Stimulated activated naive CD4-positive, alpha-beta T cell (primary cell): ENCODE data around the gene BRI3.

ENCODE experiments used
- DNase-seq, 6 experiments: peaks; one replicate each; lab custom pipeline; 2025; lab: John Stamatoyannopoulos, UW

Gene BRI3

DNA sequence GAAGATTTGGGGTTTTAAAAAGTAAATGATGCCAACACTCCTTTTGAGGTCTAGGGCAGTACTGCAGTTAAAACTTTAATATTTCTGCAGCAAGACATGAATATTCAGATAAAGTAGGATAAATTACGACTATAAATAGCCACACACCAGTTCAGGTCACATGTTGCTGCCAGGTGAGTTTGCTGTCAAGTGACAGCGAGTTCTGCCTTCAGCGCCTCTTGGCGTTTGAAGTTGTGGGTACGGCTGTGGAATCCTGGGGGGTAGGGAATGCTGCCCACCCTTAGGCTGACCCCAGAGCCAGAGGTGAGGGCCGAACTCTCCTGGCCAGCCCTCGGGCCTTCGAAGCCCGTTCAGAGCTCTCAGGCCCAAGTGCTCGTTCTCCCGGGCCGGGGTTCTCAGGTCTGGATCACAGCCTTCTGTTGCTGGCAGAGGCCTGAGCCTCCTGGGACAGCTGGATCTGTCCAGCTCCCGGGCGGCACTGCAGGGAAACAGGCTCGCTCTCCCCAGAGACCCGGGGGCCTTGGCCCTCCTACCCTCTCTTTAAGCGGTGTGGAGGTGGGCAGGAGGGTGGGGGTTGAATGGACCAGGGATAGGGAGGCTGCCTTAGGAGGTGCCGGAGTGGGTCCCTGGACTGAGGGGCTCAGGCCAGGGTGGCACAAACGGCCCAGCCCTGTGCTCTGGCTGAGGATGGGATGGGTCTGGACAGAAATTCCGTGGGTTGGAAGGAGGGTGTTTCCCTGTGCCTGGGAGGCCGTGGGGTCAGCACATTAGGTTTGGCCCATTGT lies 5.4 kb downstream of the BRI3 start:
- DNase-seq, result no peak

GRCh38 chr7:98287486-98287959 lies 6.0 kb downstream of the BRI3 start:
- no peak for DNase-seq

DNA sequence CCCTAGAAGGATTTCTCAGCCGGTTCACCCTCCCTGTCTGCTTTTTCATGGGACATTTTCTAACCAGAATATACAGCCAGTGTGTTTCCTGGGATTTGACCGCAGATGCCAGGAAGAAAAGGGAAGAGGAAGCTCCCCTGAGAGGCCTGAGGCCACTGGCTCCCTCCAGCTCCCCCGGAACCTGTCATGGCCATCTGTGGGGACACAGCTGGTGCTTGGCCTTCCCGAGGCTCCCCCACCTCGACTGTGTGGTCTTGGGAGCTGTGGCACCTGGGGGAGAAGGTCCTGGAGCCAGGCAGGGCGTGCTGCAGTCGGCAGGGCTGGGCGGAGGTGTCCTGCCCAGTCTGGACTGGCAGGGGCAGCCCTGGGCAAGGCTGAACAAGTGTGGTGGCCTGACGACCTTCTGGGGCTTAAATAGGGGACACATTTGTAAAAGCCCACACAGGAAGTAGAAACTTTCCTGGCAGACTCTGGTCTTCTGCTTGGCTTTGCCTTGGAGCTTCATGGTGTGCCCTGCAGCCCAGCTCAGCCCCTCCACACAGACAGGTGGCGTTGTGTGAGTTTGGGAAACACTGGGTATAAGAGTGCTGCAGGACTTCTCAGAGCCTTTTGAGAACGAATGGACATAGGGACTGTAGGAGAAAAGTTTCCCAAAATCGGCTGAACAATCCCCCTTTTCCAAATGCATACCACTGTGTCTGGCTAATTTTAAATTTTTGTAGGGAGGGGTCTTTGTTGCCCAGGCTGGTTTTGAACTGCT lies 6.8 kb downstream of the BRI3 start:
- DNase-seq, result no peak

- DNase-seq, result no peak
Measured at GRCh38 chr7:98289333-98289875, 7.9 kb downstream of the BRI3 start.

DNA sequence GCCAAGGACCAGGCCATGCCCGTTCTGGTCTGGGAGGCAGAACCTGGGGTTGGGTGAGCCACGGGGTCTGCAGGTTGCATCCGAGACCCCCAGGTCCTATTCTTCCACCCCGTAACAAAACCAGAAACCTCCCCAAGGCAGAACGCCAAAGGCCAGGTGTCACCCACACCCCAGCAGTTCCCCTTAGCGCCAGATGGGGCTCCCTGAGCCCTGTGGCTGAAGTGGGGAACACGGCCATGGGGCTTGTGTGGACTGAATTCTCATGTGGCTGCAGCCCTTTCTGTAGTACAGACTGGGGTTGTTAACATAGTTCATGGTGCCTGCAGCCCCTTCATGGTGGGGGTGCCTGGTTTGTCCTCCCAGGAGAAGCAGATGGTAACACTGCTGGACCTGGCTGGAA lies 10.2 kb downstream of the BRI3 start:
- DNase-seq, result no peak

GRCh38 chr7:98293265-98293664 lies 11.8 kb downstream of the BRI3 start:
- no peak for DNase-seq

DNA sequence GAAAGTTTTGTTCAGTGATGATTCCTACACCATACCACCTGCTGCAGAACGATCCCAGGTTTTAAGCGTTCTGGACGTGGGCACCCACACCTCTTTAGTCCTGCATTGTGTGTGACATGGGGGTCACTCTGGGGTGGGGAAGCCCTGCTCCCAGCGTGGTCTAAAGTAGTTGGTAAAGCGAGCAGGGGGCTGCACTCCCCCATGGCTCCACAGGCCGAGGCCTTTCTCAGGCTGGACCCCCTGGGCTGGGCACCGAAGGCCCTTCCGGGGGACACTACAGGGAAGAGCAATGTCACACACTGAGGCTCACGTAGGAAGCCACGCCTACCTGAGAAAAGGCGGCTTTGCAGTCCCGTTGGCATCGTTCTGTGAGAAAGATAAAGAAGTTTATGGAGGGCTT lies 12.3 kb downstream of the BRI3 start:
- DNase-seq, result no peak

GRCh38 chr7:98294326-98294725 lies 12.8 kb downstream of the BRI3 start:
- no peak for DNase-seq

DNA sequence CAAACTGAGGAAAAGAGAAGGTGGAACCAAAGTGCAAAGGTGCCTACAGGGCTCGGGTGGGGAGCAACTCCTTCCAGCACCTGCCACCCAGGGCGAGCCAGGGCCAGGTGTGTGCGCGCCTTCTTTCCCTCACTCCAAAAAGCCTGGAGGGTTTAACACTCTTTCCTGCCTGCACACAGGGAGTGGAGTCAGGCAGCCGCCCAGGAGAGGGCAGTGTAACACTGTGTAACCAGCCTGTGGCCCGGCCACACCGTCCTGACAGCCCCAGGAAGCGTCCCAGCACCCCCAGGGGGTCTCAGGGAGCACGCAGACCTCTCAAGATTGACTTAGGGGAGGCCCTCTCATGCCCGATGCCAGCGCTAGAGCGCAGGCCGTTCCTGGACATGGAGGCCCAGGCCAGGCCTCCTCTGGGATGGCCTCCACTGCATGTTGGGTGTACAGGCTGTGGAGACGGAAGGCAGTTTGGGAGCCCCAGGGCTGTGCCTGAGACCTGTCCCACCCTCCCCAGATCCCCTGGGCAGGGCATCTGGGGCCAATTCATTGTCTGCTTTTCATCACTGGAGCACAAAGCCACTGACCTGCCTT lies 13.4 kb downstream of the BRI3 start:
- peak in 1 of 6 experiments; percentile 28 for DNase-seq

DNA sequence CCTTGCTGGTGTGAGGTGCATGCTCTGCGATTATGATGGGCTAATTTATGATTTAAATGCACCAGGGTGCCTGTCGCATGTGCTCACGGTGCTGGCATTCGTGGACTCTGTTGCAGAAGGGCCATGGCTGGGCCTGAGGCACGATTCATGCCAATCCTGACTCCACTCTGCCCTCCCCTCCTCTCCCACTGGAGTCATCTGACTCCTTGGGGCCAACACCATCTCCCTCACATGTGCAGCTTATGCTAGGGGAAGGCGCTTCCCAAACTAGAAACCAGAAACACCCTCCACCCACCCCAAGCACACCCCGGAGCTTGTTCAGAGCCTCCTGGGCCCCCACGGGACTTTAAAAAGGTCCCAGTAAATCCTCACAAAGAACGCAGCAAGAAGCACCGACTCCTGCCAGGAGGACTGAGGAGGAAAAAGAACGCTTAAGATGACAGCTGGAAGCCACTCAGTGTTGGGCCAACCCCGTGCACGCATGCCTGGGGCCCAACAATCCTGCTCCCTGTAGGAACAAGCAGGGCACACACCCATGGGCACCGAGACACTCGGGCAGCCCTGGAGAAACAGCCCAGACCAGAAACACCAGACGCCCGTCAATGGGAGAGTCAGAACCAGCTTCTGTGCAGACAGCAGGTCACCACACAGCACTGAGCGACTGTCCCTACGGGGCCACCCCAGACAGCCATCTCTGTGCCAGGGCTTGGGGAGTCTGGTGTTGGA lies 14.1 kb downstream of the BRI3 start:
- DNase-seq, result no peak

DNA sequence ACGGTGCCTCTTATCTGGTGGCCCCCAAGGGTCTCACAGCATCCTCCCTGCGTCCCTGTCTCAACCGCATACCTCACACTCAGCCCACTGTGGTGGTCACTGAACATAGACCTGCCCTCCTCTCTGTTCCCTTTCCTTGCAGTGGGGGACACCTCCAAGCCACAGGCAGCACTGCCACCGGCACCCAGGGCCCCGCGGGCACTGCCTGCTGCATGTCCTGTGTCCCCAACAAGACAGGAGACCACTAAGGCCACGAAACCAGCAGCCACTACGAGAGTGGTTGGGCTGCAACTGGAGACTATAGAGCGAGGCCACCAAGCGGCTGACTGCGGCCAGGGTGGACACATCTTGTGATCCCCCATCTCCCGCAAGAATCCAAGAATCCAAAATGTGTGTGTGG lies 15.3 kb downstream of the BRI3 start:
- DNase-seq, result no peak

DNA sequence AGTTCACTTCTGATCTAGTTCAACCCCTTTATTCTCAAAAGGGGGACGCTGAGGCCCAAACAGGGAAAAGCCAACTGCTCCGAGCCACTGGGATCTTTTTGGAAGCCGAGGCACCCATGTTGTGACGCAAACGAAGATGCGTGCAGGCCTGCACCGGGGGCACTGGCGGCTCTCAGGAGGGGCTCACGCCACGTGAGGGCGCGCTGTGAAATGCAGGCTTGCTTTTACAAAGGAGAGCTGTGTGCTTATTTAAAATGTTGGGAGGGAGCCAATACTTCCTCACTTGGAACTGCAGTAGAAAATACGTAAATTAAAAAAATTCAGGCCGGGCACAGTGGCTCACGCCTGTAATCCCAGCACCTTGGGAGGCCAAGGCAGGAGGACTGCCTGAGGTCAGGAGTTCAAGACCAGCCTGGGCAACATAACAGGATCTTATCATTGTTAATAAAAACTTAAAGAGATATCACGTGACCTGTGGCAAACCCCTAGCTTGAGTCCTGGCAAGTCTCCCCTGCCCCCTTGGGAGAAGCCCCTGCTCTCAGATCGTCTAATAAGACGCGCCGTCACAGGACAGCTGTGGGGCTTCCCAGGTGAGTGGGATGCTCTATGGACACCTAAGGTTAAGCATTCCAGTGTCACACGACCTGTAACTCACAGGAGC lies 16.3 kb downstream of the BRI3 start:
- DNase-seq, result no peak

- DNase-seq, result no peak
Measured at GRCh38 chr7:98300595-98301372, 19.3 kb downstream of the BRI3 start.

- no peak for DNase-seq
Measured at GRCh38 chr7:98301693-98302470, 20.4 kb downstream of the BRI3 start.

DNA sequence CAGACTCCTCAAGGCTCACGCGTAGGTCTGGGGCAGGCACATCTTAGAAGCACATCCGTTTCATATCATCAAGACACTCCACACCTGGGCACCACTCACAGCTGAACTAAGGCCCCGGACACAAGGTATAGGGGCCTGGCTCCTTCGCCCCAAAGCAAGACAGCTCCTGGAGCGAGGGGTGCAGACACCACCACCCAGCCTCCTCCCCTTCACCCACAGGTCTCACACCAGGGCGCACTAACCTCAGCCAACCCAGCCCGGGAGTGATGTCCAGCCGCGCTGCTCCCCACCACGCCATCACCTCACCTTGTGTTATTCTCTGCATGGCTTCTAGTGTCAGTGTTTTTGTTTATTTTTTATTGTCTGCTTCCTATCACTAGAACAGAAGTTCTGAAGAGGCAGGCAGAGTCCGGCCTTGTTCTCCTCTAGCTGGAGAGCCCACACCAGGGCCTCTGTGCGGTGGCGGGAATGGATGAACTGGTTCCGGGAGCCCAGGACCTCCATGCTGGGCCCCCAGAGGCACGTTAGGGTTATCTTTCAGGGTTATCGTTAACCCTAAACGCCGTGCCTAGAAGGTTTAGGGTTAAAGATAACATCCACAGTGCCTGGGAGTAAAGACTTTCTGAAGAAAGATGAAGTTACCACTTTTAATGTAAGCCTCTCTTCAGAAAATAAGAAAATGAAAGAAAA lies 21.8 kb downstream of the BRI3 start:
- DNase-seq, result no peak

GRCh38 chr7:98303906-98304305 lies 22.4 kb downstream of the BRI3 start:
- DNase-seq, result no peak

DNA sequence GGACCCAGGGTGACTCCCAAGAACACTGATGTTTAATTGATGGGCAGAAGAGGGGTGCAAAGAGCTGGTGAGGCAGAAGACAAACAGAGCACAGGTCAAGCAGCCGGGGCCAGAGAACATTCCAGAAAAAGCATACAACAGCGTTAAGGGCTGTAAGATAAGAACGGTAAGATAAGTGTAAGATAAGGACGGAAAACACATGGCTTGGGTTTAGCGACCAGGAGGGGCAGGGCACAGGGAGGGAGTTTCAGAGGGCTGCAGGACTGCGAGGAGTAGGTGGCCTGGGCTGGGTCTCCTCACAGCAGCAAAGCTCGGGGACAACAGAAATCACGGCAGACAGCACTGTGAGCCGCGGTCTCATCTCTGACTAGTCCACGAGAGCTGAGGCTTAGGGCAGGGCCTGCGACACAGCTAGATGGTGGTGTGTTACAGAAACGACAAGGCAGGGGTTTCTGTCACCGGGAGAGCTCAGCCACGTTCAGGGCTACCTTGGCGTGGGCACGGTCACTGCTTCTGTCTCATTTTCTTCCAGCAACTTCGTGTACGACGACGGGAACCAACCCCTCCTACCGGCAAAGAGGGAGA lies 24.6 kb downstream of the BRI3 start:
- DNase-seq, result no peak

DNA sequence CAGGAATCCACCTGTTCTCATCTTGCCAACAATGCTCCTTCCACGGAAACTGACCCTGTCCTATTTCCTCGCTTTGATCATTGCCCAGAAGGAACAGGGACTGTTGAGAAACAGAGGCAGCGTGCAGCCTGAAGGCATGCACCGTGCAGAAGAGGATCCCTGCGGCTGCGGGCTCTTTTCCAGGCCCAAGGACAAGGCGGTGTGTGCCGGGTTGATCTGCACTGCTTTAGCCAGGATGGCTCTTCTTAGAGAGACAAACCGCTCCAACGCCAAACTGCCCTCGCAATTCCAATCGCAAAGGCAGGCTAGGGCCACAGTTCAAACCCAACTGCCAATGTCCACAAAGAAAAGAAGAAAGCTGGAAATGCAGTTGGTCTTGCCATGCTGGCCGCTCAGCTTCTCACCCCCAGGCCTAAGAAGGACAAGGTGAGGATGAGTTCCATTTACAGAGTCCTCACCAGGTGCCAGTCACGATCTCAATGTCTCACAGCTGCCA lies 26.5 kb downstream of the BRI3 start:
- no peak for DNase-seq

- DNase-seq, result no peak
Measured at GRCh38 chr7:98309566-98309965, 28.1 kb downstream of the BRI3 start.
